ENCODE measurements around the gene MED29.

MED29 gene

DNA sequence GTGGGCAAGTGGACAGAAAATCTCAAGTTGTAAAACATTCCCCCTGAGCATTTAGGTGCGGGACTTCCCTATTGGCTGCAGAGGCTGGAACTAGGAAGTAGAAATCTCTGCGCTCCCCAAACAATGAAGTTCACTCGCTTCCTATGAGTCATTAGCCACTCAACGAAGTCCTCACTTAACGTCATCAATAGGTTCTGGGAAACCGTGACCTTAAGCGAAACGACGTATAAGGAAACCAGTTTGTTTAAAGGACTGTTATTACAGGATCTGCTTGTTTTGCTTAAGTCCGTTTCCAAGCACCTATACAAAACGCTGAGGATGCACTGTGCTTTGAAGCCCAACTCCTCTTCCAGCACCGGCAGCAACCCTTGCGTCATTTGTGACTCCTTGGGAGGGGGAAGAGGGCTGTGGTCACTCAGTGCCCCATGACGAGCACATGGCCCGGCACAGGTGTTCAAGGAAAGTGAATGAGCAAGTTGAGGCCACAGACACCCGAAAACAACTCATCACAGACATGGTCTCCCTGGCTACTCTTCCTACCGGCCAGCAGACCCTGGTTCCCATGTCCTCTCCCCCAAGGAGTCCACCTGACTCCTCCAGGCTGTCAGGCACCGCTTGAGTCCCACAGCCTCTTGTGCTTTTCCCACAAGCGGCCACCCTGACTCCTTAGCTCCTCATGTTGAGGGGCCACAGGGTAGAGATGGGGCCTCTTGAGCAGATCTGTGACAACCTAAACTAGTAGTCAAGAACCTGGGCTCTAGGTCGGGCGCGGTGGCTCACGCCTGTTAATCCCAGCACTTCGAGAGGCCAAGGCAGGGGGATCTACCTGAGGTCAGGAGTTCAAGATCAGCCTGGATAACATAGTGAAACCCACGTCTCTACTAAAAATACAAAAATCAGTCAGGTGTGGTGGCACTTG is 39.8 kb downstream of the MED29 start:
- DNase-seq (ENCODE audit: low spot score), result peak; percentile 52

DNA sequence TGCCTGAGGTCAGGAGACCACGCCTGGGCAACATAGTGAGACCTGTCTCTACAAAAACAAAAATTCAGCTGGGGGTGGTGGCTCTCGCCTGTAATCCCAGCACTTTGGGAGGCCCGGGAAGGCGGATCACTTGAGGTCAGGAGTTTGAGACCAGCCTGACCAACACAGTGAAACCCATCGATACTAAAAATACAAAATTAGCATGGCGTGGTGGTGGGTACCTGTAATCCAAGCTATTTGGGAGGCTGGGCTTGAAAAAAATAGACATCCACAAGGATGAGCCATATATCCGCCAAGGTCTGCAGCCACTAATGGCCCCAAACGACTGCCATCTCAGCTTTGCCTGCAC is 41.5 kb downstream of the MED29 start:
- DNase-seq (ENCODE audit: low spot score), result no peak

DNA sequence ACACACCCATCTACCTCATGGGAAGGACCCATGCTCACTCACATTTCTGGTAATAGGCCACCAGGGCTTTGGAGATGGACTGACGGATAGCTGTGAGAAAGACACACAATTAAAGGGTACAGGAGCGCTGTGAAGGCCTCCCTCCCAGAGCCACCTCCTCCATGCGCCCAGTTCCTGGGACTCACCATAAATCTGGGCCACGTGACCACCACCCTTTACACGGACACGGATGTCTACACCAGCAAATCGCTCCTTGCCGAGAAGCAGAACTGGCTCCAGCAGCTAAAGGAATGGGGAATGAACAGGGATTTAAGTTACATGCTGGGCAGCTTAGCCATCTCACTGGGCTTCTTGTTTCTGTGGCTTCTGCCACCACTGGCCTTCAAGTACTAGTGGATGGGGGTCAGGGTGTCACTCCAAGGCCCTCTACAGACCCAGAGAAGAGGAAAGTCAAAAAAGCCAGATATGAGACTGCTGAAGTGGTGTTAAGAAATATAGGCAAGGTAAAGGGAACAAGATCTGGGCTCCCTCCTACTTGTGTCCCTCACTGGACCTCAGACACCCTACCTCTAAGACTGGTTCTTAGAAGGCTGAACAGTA is 42.4 kb downstream of the MED29 start:
- no peak for DNase-seq (ENCODE audit: low spot score)

DNA sequence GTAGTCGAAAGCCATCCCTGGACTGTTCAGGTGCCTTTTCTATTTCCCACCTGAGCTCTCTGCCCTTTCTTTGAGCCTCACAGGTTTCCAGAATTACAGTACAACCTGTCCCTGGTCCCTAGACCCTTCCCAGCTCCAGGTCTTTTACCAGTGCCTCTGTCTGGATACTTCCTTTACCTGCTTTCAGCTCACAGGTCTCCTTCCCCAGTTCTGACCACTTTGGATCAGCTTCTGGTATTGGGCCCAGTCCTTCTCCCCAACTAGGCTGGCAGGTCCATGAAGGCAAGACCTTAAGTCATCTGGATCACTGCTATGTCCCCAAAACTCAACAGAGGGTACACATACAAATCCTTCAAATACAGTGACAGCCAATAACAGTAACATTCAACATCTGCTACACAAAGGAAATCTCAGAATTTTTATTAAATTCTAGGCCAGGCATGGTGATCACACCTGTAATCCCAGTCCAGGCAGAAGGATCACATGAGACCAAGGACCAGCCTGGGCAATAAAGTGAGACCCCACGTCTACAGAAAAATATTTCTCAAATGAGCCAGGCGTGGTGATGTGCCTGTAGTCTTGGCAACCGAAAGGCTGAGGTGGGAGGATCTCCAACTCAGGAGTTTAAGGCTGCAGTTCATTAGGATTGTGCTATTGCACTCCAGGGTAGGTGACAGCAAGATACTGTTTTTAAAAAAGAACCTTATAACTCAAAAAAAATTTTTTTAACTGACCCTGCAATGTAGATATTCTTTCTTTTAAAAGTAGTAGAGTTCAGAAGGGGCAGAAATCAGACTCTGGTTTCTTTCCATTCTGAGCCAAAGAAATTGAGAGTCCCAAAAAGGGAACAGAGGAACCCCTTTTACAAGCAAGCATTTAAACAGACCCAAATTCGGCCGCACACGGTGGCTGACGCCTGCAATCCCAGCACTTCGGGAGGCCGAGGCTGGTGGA is 43.2 kb downstream of the MED29 start:
- no peak for DNase-seq (ENCODE audit: low spot score)

DNA sequence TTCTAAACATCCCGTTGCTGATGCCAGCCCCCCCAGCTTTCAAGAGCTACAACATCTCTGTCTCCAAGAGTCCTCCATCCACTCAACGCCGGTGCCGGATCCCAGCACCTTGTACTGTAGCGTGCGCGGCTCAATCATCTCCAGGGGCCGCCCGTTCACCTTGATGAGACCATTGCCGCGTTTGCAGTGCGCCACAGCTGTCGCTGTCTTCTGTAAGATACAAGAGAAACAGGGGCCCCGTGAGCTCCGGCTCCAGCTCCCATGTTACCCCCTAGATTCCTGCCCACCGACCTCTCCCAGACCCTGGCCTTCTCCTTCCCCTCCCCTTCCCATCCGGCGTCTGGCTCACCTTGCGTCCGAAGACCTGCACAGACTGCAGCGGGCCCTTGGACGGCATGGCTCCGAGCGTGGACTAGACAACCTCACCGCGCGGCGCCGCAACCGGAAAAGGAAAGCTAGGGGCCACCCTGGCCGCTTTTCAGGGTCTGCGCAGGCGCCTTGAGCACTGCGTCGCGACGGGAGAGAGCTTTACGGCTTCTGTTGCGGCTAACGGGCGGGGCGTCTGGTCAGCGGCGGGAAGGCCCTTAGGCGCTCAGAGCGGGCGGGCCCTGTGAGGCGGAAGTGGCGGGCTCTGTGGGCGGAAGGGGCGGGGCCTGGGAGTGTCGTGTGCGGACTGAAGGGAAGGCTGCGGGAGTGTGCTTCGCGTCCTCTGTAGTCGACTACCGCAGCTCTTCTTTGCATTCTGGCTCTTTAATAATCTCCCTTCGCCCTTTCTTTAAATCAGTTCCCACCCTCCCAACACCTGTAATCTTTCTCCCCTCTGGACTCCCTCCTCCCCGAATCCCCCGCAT is 44.5 kb downstream of the MED29 start, which contains the start of gene RPS16:
Gene RPS16, minus strand, starts transcription at position 451 of the 851 bp plus-strand sequence. Its CDS starts 54 bp downstream, at position 397.
- DNase-seq (ENCODE audit: low spot score), result peak; percentile 97

DNA sequence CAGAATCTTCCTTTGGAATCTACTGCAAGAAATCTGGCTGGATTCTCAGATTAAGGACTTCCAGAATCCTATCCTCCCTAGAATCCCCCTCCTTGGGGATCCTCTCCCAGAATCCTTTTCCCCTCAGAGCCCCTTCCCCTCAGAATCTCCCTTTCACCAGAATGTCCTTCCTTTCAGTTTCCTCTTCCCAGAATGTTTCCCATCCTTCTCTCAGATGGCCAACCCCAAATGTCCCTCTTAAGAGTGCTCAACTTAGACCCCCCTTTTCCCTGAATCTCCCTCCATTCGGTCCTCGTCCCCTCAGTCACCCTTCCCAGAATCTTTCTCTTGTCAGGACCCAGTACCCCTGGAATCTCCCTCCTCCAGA is 45.2 kb downstream of the MED29 start:
- no peak for DNase-seq (ENCODE audit: low spot score)

DNA sequence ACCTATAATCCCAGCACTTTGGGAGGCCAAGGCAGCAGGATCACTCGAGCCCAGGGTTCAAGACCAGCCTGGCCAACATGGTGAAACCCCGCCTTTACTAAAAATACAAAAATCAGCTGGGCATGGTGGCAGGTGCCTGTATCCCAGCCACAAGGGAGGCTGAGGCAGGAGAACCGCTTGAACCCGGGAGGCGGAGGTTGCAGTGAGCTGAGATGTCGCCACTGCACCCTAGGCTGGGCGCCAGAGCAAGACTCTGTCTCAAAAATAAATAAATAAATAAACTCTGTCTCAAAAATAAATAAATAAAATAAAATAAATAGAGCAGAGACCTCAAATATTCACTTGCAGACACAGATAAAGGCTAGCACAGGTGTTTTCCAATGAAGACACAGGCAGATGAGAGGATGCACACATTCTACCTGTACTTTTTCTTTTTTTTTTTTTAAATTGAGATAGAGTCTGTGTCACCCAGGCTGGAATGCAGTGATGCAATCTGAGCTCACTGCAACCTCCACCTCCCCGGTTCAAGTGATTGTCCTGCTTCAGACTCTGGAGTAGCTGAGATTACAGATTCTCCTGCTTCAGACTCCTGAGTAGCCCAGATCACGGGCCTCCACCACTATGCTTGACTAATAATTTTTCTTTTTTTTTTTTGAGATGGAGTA is 47.2 kb downstream of the MED29 start:
- no peak for DNase-seq (ENCODE audit: low spot score)

DNA sequence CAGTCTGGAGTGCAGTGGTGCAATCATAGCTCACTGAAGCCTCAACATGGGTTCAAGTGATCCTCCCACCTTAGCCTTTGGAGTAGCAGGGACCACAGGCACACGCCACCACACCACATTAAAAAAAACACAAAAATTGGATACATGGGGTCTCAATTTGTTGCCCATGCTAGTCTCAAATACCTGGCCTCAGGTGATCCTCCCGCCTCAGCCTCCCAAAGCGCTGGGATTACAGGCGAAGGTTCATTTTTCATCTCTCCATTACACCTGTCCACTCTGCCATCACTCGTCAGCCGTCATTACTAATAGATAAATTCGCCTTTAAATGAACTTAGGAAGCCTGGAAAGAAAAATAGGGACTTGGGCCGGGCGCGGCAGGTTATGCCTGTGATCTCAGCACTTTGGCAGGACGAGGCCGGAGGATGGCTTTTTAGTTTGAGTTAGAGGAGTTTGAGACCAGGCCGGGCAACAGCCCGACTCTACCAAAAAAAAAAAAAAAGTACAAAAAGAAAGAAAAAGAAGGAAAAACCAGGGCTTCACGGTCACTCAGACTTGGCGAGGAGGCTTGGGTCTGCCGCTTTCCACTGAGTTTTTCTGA is 53.5 kb downstream of the MED29 start:
- DNase-seq (ENCODE audit: low spot score), result no peak

DNA sequence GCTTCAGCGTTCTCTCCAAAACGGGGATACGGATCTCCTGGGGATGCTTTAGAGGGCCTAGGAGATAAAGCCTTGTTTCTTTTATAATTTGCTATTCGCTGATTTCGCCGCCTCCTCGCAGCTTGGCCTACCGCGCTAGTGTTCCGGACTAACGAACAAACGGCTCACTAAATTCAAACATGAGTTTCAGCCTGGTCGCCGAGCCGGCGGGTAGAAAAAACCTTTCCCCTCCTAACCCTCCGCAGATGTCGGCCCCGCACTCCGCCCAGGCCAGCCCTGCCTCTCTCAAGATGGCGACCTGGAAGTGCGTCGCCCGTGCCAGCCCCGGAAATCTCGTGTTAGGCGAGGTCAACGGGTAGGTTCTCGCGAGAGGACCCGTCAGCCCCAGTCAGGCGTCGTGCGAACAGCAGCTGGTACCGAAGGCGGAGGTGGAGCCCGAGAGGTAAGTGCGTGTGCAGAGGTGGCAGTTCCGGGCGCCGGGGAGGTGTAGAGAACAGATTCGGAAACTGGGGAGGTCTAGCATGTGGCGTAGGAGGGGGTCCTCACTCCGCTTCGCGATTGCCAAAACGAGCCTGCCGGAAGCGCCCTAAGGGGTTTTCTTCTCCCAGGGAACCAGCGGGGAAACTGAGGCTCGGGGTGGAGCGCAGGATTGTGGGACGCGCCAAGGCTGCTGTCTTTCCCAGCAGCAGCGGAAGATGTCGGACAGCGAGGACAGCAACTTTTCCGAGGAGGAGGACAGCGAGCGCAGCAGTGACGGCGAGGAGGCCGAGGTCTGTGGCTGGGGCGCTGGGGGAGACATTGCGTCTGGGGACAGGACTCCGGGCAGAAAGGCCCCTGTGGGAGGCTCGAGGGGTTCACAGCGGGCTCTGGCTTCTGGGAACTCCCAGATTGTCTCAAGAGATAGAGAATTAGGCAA is 54.3 kb downstream of the MED29 start, which contains the start of gene SUPT5H:
Gene SUPT5H, plus strand, starts transcription at position 387 of the 916 bp plus-strand sequence. Its CDS starts 309 bp downstream, at position 696.
- DNase-seq (ENCODE audit: low spot score), result peak; percentile 94

DNA sequence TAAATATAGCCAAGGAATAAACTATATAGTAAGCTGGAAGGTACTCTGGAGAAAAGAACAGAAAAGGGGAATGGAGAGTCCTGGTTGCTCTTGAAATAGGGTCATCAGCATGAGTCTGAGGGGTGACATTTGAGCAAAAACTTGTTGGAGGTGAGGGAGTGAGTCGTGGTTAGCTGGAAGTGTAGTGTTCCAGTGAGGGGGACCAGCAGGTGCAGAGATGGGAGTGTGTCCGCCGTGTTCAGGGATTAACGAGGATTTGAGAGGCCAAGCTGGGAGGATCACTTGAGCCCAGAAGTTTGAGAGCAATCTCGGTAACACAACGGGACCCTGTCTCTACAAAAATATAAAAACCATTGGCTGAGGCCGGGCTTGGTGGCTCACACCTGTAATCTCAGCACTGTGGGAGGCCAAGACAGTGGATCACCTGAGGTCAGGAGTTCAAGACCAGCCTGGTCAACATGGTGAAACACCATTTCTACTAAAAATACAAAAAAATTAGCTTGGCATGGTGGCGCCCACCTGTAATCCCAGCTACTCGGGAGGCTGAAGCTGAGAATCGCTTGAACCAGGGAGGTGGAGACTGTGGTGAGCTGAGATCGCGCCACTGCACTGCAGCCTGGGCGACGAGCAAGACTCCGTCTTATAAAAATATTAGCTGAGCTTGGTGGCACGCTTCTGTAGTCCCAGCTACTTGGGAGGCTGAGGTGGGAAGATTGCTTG is 55.3 kb downstream of the MED29 start:
- no peak for DNase-seq (ENCODE audit: low spot score)

DNA sequence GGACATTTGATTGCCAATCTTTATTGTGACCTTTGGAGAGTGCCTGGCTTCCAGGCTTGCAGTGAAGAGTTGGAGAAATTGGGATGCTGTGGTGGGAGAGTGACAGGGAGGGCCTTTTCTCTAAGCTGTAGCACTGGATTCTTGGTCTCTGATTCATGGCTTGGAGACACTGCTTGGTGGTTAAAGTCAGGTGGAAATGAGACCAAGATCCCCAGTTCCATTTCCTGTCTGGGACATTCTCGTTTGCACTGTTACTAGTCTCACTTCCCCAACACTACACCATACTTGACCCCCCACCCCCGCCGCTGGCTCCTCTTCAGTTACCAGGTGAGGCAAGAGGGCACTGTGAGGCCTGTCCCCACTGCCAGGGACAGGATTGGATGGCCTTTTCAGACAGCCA is 57.1 kb downstream of the MED29 start:
- DNase-seq (ENCODE audit: low spot score), result no peak

DNA sequence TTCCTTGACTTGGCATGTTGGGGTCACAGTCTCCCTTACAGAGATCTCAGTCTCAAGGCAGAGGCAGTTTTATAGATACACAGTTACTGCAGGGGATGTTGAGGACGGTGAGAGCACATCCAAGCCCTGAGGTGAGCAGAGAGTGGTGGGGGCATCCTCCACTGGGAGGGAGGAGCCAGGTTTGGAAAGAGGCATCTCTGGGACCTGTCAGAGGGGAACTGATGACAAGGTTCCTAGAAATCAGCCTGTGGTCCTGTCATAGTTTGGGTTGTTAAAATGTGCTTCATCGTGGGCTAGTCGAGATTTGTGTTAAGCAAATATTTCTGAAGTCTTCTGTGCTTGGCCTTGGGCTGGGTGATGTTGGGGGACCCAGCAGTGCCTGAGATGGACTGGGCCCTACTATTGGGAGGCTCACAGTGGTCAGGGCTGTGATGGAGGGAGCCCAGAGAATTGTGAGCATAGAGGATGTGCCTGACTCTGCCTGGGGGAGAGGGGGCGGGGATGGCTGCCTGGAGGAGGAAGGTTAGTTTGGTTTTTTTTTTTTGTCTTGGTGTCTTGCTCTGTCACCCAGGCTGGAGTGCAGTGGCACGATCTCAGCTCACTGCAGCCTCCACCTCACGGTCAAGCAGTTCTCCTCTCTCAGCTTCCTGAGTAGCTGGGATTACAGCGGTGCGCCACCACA is 58.1 kb downstream of the MED29 start:
- no peak for DNase-seq (ENCODE audit: low spot score)

Data from pons (tissue), 1 donor.